GM18951 (cell line): ENCODE measurements around the gene THPO.
"Not testable (repeated sequence)": the region's sequence is repeated elsewhere in the genome, so short reads cannot be mapped to it uniquely, and the experiment has no call there.

Experiments
- POLR2A ChIP-seq: IDR thresholded peaks from 4 replicates; pipeline ENCODE4 v1.6.1; 2011; ENCODE audit warnings: mild to moderate bottlenecking; ENCODE audit not compliant: insufficient read length, insufficient read depth; ENCODE audit errors: extremely low read depth
- in situ Hi-C: fragments of 300-500 bp; cut with MboI; formaldehyde crosslinking; loops from one replicate; pipeline ENCODE4 v1.12.0; 2022; ENCODE audit warnings: low sequenced_read_pairs, mixed read lengths, inconsistent platforms; ENCODE audit not compliant: unreplicated experiment

THPO gene

DNA sequence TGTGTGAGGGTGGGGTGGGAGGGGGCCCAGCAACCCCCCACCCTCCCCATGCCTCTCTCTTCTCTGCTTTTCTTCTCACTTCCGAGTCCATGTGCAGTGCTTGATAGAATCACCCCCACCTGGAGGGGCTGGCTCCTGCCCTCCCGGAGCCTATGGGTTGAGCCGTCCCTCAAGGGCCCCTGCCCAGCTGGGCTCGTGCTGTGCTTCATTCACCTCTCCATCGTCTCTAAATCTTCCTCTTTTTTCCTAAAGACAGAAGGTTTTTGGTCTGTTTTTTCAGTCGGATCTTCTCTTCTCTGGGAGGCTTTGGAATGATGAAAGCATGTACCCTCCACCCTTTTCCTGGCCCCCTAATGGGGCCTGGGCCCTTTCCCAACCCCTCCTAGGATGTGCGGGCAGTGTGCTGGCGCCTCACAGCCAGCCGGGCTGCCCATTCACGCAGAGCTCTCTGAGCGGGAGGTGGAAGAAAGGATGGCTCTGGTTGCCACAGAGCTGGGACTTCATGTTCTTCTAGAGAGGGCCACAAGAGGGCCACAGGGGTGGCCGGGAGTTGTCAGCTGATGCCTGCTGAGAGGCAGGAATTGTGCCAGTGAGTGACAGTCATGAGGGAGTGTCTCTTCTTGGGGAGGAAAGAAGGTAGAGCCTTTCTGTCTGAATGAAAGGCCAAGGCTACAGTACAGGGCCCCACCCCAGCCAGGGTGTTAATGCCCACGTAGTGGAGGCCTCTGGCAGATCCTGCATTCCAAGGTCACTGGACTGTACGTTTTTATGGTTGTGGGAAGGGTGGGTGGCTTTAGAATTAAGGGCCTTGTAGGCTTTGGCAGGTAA lies 32.5 kb downstream of the THPO start:
- in situ Hi-C loops, result no loop called here
- no peak for TF ChIP-seq POLR2A

DNA sequence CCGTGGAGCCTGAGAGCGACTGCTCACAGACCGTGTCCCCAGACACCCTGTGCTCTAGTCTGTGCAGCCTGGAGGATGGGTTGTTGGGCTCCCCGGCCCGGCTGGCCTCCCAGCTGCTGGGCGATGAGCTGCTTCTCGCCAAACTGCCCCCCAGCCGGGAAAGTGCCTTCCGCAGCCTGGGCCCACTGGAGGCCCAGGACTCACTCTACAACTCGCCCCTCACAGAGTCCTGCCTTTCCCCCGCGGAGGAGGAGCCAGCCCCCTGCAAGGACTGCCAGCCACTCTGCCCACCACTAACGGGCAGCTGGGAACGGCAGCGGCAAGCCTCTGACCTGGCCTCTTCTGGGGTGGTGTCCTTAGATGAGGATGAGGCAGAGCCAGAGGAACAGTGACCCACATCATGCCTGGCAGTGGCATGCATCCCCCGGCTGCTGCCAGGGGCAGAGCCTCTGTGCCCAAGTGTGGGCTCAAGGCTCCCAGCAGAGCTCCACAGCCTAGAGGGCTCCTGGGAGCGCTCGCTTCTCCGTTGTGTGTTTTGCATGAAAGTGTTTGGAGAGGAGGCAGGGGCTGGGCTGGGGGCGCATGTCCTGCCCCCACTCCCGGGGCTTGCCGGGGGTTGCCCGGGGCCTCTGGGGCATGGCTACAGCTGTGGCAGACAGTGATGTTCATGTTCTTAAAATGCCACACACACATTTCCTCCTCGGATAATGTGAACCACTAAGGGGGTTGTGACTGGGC lies 33.3 kb downstream of the THPO start:
- no peak for TF ChIP-seq POLR2A

DNA sequence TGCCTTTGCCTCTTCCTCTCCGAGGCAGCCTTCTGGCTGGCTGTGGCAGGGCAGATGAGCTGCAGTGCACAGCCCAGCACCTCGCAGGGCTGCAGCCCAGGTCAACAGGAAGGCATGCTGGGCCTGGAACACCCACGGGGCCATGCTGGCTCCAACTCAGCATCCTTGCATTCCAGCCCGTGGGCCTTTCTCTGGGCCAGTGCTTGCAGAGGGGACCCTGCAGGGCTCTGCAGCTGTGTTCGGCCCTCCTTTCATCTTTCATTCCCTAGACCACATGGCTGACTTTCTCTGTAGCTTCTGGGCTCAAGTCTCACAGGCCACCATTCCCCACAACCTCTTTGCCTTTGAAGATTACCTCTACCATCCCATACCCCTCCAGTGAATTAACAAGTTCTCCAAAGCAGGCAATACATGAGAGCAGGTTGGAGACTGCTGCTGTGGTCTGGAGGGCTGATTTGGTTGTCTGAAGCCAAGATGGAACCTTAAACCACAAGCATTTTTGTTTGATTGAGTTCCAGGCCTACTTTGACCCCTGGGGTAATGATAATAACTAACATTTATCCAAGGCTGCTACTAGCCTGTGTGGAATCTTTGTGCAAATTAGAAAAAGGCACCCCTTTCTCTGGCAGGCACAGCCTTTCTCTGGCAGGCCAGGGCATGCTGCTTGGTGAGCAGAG lies 34.7 kb downstream of the THPO start:
- in situ Hi-C loops, result no loop called here
- TF ChIP-seq POLR2A, result no peak

More for the DNA sequence above, 33.3 kb downstream of the THPO start:
- in situ Hi-C loops, result no loop called here

- in situ Hi-C loops, result no loop called here
- no peak for TF ChIP-seq POLR2A
Observed at GRCh38 chr3:184341925-184342324, 36.1 kb downstream of the THPO start.

GRCh38 chr3:184339451-184340135 lies 38.4 kb downstream of the THPO start:
- in situ Hi-C loops, result not testable (repeated sequence)

DNA sequence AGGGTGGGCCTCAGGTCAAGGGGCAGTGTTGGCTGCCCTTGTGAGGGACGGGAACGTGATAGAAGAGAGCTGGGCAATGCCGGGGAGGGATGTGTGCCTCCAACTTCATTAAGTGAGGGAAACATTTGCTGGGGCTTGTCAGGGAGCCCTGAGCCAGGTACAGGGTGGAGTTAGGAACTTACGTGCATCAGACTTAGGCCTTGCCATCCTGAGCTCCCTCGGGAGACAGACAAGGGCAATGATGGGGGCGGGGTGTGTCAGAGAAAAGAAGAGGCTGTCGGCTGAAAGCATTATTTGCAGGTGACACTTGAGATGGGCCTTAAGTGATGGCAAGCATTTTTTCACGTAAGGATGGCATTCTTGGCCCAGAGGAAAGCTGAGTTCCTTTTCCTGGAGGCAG lies 39.0 kb downstream of the THPO start:
- in situ Hi-C loops, result no loop called here
- no peak for TF ChIP-seq POLR2A

DNA sequence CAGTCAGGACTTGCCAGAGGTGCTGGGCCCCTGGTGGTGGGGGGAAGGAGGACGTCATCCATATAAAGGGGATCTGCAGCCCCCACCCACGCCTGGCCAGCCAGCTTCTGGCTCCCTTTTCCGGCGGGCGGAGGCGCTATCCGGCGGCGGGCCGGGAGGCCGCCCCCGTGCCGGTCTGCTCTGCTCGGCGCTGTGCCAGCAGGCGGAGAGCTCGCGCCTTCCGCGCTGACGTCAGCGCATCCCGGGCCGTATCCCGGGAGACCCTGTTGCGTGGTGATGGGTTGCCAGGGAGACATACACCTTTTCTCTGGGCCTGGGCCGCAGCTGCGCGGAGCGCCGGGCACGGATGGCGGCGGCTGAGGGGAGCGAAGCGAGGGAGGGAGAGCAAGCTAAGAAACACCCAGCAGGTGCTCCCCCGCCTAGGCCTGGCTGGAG lies 39.5 kb downstream of the THPO start:
- in situ Hi-C loops, result no loop called here
- no peak for TF ChIP-seq POLR2A

- in situ Hi-C loops, result no loop called here
- TF ChIP-seq POLR2A, result no peak
Observed at GRCh38 chr3:184337981-184338380, 40.0 kb downstream of the THPO start.

- in situ Hi-C loops, result no loop called here
- TF ChIP-seq POLR2A, result no peak
Observed at GRCh38 chr3:184337399-184337714, 40.6 kb downstream of the THPO start, which contains the start of gene FAM131A. TSS of gene FAM131A (plus strand) at chr3:184337600. CDS start at chr3:184337631, 31 bp downstream.

GRCh38 chr3:184336547-184337398 lies 41.2 kb downstream of the THPO start:
- in situ Hi-C loops, result no loop called here
- TF ChIP-seq POLR2A, result no peak

DNA sequence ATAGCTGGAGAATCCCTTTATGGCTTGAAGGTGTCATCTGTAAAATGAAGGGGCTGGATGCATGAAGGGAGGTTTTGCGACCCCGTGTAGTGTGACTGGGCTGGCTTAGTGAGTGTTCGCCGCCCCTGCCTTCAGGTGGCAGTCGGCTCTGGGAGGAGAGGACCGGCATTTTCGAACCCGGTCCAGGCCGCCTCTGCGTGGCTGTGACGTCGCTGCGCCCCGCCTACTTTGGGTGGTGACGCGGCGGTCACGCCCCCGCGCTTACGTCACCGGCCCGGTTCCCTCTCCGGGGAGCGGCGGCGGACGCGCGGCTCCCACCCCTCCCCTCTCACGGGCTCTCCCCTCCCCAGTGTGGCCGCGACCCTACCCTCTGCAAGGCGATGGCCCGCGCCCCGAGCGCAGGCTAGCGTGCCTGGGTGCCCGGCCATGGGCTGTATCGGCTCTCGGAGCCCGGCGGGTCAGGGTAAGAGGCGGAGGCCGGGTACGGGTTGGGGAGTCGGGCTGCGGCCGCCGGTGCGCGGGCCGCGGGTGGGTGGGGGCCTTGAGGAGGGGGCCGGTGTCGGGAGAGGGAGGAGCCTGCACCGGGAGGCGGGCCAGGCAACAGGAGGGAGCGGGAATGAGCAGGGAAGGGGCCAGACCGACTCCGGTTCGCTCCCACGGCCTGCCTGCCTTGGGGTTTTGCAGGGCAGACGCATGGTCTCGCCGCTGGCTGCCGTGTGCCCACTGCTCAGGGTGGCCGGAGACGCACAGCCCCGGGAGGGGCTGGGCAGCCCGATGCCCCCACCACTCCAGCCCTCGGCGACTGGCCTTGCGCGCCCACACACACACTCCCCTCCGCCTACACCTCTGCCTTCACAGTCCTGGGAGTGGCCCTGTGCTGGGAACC lies 42.1 kb downstream of the THPO start:
- peak; percentile 52 for TF ChIP-seq POLR2A
- in situ Hi-C loops, result no loop called here
